PC-9 (cell line): ENCODE data around the gene ABI3BP. TPM values are rescaled to one million over a fixed set of nuclear protein-coding genes. Genes with fewer than 3 reads are reported as not detected.

ENCODE experiments used
- BruUV-seq: library from RNA; stranded (reverse); fragments of 400-500 nt; replicated peaks from 2 replicates; lab custom pipeline; 2021; lab: Mats Ljungman, UMichigan
- CTCF ChIA-PET: fragments of 300-600 bp; sonication (Branson Sonifier 250); formaldehyde crosslinking; loops from one replicate; lab custom pipeline; 2022; ENCODE audit warnings: antibody characterized with exemption; lab: Charles Lee
- POLR2A ChIA-PET: fragments of 300-600 bp; sonication (Branson Sonifier 250); formaldehyde crosslinking; loops from one replicate; lab custom pipeline; 2022; ENCODE audit warnings: antibody characterized with exemption; ENCODE audit not compliant: unreplicated experiment; lab: Charles Lee
- DNase-seq, 2 experiments: peaks; one replicate each; pipeline versions ENCODE4 v3.0.0 to v3.0.0-alpha.2; 2015 to 2022; ENCODE audit warnings: mixed read lengths in 1 of 2
- H2AFZ ChIP-seq: fragments of 200-600 bp; sonication (generic); 2 replicates; pipeline ENCODE4 v1.8.1; 2017; ENCODE audit warnings: antibody characterized with exemption
- H3F3A ChIP-seq: fragments of 200-600 bp; sonication (generic); 2 replicates; pipeline ENCODE4 v1.8.1; 2017; ENCODE audit warnings: antibody characterized with exemption, mild to moderate bottlenecking, low read depth; ENCODE audit not compliant: insufficient read depth
- H3K27ac ChIP-seq: fragments of 200-600 bp; sonication (generic); 2 replicates; pipeline ENCODE4 v1.6.1; 2016; ENCODE audit warnings: mixed run types
- H3K27me3 ChIP-seq: fragments of 200-600 bp; sonication (generic); 2 replicates; pipeline ENCODE4 v1.6.1; 2016; ENCODE audit warnings: low read depth, mixed run types; ENCODE audit not compliant: insufficient read depth
- H3K36me3 ChIP-seq: fragments of 200-600 bp; sonication (generic); 2 replicates; pipeline ENCODE4 v1.6.1; 2016; ENCODE audit warnings: low read depth, mixed run types
- H3K4me1 ChIP-seq: fragments of 200-600 bp; sonication (generic); replicated peaks from 2 replicates; pipeline ENCODE4 v1.6.1; 2016; ENCODE audit warnings: mixed run types; ENCODE audit not compliant: insufficient read depth
- H3K4me2 ChIP-seq: fragments of 200-600 bp; sonication (generic); 2 replicates; pipeline ENCODE4 v1.6.1; 2017; ENCODE audit warnings: mixed run types
- H3K4me3 ChIP-seq: fragments of 200-600 bp; sonication (generic); 2 replicates; pipeline ENCODE4 v1.6.1; 2016; ENCODE audit warnings: mixed run types
- H3K79me2 ChIP-seq: fragments of 200-600 bp; sonication (generic); 2 replicates; pipeline ENCODE4 v1.6.1; 2017; ENCODE audit warnings: low read depth, mixed run types
- H3K9me2 ChIP-seq: fragments of 200-600 bp; sonication (generic); 2 replicates; pipeline ENCODE4 v1.8.1; 2017; ENCODE audit warnings: mild to moderate bottlenecking; ENCODE audit not compliant: insufficient read depth
- H3K9me3 ChIP-seq: fragments of 200-600 bp; sonication (generic); 2 replicates; pipeline ENCODE4 v1.8.1; 2016; ENCODE audit warnings: low read depth; ENCODE audit not compliant: insufficient read depth
- H4K20me1 ChIP-seq: fragments of 200-600 bp; sonication (generic); 2 replicates; pipeline ENCODE4 v1.8.1; 2017; ENCODE audit not compliant: insufficient read depth
- EZH2 ChIP-seq: fragments of 200-600 bp; sonication (generic); IDR thresholded peaks from 2 replicates; pipeline ENCODE4 v1.8.0; 2017; ENCODE audit warnings: antibody characterized with exemption, low read depth
- intact Hi-C: fragments of 100-400 bp; cut with micrococcal nuclease; formaldehyde crosslinking; loops from one replicate; pipeline ENCODE4 v1.10.0; 2022; ENCODE audit not compliant: unreplicated experiment
- total RNA-seq: library from RNA; stranded (reverse); gene quantifications from 2 replicates; pipeline ENCODE4 v1.2.3, GENCODE V29; 2021
- TF ChIP-seq, protein P1 (sequence below): fragments of 200-600 bp; sonication (generic); conservative IDR thresholded peaks from 2 replicates; pipeline ENCODE4 v1.6.1; 2017; ENCODE audit warnings: mixed run types, antibody characterized with exemption, mild to moderate bottlenecking, moderate library complexity

ABI3BP gene
- total RNA-seq, 1 experiment from 2014 or later: 4.2 TPM

DNA sequence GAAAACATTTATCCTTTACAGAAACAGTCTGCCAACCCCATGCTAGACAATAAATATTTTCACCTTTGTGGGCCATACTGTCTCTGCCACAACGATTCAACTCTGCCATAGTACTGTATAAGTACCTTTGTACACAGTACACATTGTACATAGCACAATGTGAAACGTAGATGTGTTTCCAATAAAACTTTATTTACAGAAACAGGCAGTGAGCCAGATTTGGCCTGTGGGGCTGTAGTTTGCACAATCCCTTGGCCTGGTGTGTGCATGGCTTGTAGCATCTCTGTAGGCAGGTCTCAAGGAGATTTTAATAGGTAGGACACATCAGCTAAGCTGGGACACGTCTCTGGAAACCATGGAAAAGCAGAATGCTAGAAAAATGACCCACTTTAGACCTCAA, 209.6 kb downstream of the ABI3BP start:
- H3F3A ChIP-seq: no peaks in the 10 kb centered on the region
- POLR2A ChIA-PET: no interaction called here

DNA sequence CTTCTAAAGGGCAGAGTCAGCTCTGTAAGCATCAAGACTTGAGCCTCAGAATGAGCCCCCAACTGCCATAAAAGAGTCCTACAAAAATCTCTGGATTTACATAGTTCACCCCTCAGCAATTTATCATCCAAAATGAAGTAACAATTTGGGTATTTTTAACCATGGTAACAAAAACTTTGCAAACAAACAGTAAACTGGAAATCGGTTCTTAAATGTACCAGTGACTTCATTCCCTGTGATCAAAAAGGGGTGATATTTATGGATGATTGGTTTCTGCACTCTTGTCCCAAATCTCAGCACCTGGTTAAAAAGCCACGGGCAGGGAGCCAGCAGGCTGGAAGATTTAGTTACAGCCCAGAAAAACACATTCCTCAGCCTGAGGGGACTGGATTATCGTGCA, 210.3 kb downstream of the ABI3BP start:
- H3K27ac ChIP-seq: no peak overlapping the region
- no peak overlapping the region for H2AFZ ChIP-seq
- no peak for TF ChIP-seq EZH2
- TF ChIP-seq, protein P1, sequence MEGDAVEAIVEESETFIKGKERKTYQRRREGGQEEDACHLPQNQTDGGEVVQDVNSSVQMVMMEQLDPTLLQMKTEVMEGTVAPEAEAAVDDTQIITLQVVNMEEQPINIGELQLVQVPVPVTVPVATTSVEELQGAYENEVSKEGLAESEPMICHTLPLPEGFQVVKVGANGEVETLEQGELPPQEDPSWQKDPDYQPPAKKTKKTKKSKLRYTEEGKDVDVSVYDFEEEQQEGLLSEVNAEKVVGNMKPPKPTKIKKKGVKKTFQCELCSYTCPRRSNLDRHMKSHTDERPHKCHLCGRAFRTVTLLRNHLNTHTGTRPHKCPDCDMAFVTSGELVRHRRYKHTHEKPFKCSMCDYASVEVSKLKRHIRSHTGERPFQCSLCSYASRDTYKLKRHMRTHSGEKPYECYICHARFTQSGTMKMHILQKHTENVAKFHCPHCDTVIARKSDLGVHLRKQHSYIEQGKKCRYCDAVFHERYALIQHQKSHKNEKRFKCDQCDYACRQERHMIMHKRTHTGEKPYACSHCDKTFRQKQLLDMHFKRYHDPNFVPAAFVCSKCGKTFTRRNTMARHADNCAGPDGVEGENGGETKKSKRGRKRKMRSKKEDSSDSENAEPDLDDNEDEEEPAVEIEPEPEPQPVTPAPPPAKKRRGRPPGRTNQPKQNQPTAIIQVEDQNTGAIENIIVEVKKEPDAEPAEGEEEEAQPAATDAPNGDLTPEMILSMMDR: no peak
- H3K36me3 ChIP-seq: no peaks in the 10 kb centered on the region
- H4K20me1 ChIP-seq: no peaks in the 10 kb centered on the region
- H3K79me2 ChIP-seq: no peaks in the 10 kb centered on the region
- DNase-seq: no peak
- no peaks in the 10 kb centered on the region for H3K27me3 ChIP-seq
- H3K4me2 ChIP-seq: no peak overlapping the region
- BruUV-seq: no TSS peak
- ChIA-PET POLR2A (interaction anchor here (0.6 kb wide), 1 partner anchor 92 kb away, joined by 9 read pairs; no protein-coding TSS in a partner anchor), CTCF (no interaction called here)
- intact Hi-C loops: no loop called here
- H3K9me3 ChIP-seq: no peaks in the 10 kb centered on the region
- H3F3A ChIP-seq: no peaks in the 10 kb centered on the region
- H3K4me3 ChIP-seq: no peak overlapping the region
- no peaks in the 10 kb centered on the region for H3K4me1 ChIP-seq
- no peaks in the 10 kb centered on the region for H3K9me2 ChIP-seq

More for the DNA sequence above, 209.6 kb downstream of the ABI3BP start:
- no peaks in the 10 kb centered on the region for H3K4me1 ChIP-seq
- H3K27ac ChIP-seq: no peak overlapping the region
- intact Hi-C loops: no loop called here
- no peak overlapping the region for H3K4me2 ChIP-seq
- TF ChIP-seq EZH2: no peak
- TF ChIP-seq, protein P1: no peak
- H3K79me2 ChIP-seq: no peaks in the 10 kb centered on the region
- no peaks in the 10 kb centered on the region for H3K36me3 ChIP-seq
- H3K4me3 ChIP-seq: no peak overlapping the region
- H4K20me1 ChIP-seq: no peaks in the 10 kb centered on the region
- H3K27me3 ChIP-seq: no peaks in the 10 kb centered on the region
- no peak for DNase-seq
- no TSS peak for BruUV-seq
- no peaks in the 10 kb centered on the region for H3K9me3 ChIP-seq
- H3K9me2 ChIP-seq: no peaks in the 10 kb centered on the region
- CTCF ChIA-PET: no interaction called here
- H2AFZ ChIP-seq: no peak overlapping the region

DNA sequence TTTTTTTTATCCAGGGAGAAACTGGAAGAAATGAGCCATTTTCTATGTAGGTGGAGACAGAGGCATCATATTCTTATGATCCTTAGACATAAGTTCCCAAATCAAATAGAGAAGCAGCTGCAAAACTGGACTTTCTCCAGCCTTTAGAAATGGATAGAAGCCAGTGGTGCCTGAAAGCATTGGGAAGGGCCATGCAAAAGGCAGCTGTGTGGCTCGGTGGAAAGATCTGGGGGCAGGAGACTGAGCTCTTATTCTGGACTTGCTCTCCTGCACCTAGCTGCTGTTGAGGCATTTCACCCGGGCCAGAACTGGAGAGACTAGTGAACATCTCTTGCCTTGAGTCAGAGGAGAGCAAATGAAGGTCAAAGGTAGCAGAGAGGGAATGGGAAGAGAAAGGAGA, 210.9 kb downstream of the ABI3BP start:
- Histone ChIP-seq H3K4me2 (no peak overlapping the region), H3F3A (no peaks in the 10 kb centered on the region), H3K36me3 (no peaks in the 10 kb centered on the region), H3K4me1 (no peaks in the 10 kb centered on the region), H4K20me1 (no peaks in the 10 kb centered on the region), H3K27ac (no peak overlapping the region), H2AFZ (no peak overlapping the region), H3K79me2 (no peaks in the 10 kb centered on the region), H3K9me3 (no peaks in the 10 kb centered on the region), H3K9me2 (no peaks in the 10 kb centered on the region), H3K4me3 (no peak overlapping the region), H3K27me3 (no peaks in the 10 kb centered on the region)
- intact Hi-C loops: no loop called here
- ChIA-PET CTCF (interaction anchor here (0.6 kb wide), 1 partner anchor 621 kb away, joined by 3 read pairs; no protein-coding TSS in a partner anchor), POLR2A (interaction anchor here (0.6 kb wide), 2 partner anchors 93 to 1457 kb away, joined by 4 to 9 read pairs; no protein-coding TSS in a partner anchor)
- no peak for DNase-seq
- no peak for TF ChIP-seq EZH2
- TF ChIP-seq, protein P1: no peak
- no TSS peak for BruUV-seq
